Sigmoid colon (tissue), 3 donors: ENCODE results near the gene ASIP.

ENCODE experiments used
- CTCF ChIP-seq, 4 experiments: fragments of 450-650 bp in 3 of 4; fragments of 200-600 bp in 1 of 4; IDR thresholded peaks; one replicate each; pipeline ENCODE4 v1.5.1; 2016 to 2019; ENCODE audit warnings: antibody characterized with exemption in 4 of 4, mild to moderate bottlenecking in 3 of 4, moderate library complexity in 2 of 4
- POLR2A ChIP-seq, 2 donors: fragments of 450-650 bp; IDR thresholded peaks; one replicate each; pipeline ENCODE4 v1.6.1; 2016; ENCODE audit warnings: antibody characterized with exemption in 2 of 2, mild to moderate bottlenecking in 2 of 2, moderate library complexity in 2 of 2

- TF ChIP-seq CTCF (IDR thresholded peaks at IDR 0.05) (no peak), POLR2A (IDR thresholded peaks at IDR 0.05) (no peak)
These were observed 68.5 kb downstream of the ASIP start for GRCh38 chr20:34309691-34310090.
